Keratinocyte (primary cell): ENCODE results near the gene ARMC9. TPM values are rescaled to one million over a fixed set of nuclear protein-coding genes. Genes with fewer than 3 reads are reported as not detected.

Source experiments
- DNase-seq: peaks from one replicate; pipeline ENCODE4 v3.0.0-alpha.2; 2011; ENCODE audit warnings: low read depth, missing footprints, low spot score
- FAIRE-seq: peaks from 2 replicates; lab custom pipeline; 2011; peaks lifted over from hg19 to GRCh38; lab: Jason Lieb, UNC
- H2AFZ ChIP-seq: 2 replicates; pipeline ENCODE4 v1.6.0; 2012; ENCODE audit warnings: low read length, control low read depth, inconsistent platforms; ENCODE audit not compliant: control insufficient read depth
- H3K27ac ChIP-seq: 2 replicates; pipeline ENCODE4 v1.5.1; 2011; ENCODE audit warnings: low read length; ENCODE audit not compliant: control insufficient read depth, insufficient read depth
- H3K27me3 ChIP-seq: 3 replicates; pipeline ENCODE4 v1.6.0; 2011; ENCODE audit warnings: low read length; ENCODE audit not compliant: control insufficient read depth, insufficient read depth; ENCODE audit errors: extremely low read depth
- H3K36me3 ChIP-seq, 2 experiments: 2 replicates in 1 of 2; 3 replicates in 1 of 2; pipeline ENCODE4 v1.5.1; 2011; ENCODE audit warnings: low read length in 2 of 2, mild to moderate bottlenecking in 1 of 2; ENCODE audit not compliant: control insufficient read depth in 2 of 2, insufficient read depth in 2 of 2; ENCODE audit errors: extremely low read depth in 1 of 2
- H3K4me1 ChIP-seq: 3 replicates; pipeline ENCODE4 v1.5.1; 2011; ENCODE audit warnings: low read length; ENCODE audit not compliant: control insufficient read depth, insufficient read depth; ENCODE audit errors: extremely low read depth
- H3K4me2 ChIP-seq: 3 replicates; pipeline ENCODE4 v1.6.0; 2011; ENCODE audit warnings: low read depth, low read length; ENCODE audit not compliant: control insufficient read depth, insufficient read depth; ENCODE audit errors: extremely low read depth
- H3K4me3 ChIP-seq, 3 experiments: fragments of 200-600 bp in 1 of 3; sonication (generic) in 1 of 3; 2 replicates in 2 of 3; 3 replicates in 1 of 3; pipeline ENCODE4 v1.5.1; 2011 to 2016; ENCODE audit warnings: low read length in 3 of 3, mild to moderate bottlenecking in 3 of 3, control low read depth in 2 of 3, inconsistent platforms in 1 of 3, low read depth in 1 of 3, mixed read lengths in 1 of 3, mixed run types in 1 of 3, moderate library complexity in 1 of 3; ENCODE audit not compliant: control insufficient read depth in 2 of 3, insufficient read depth in 2 of 3; ENCODE audit errors: extremely low read depth in 1 of 3
- H3K79me2 ChIP-seq: 2 replicates; pipeline ENCODE4 v1.6.0; 2012; ENCODE audit warnings: low read length; ENCODE audit not compliant: control insufficient read depth, insufficient read depth
- H3K9ac ChIP-seq: 3 replicates; pipeline ENCODE4 v1.6.0; 2011; ENCODE audit warnings: low read length; ENCODE audit not compliant: control insufficient read depth, insufficient read depth; ENCODE audit errors: extremely low read depth
- H3K9me1 ChIP-seq: 3 replicates; pipeline ENCODE4 v1.6.0; 2011; ENCODE audit warnings: low read length; ENCODE audit not compliant: control insufficient read depth, insufficient read depth; ENCODE audit errors: extremely low read depth
- H3K9me3 ChIP-seq: 2 replicates; pipeline ENCODE4 v1.5.1; 2012; ENCODE audit warnings: low read depth, low read length; ENCODE audit not compliant: control insufficient read depth
- H4K20me1 ChIP-seq: 3 replicates; pipeline ENCODE4 v1.6.0; 2011; ENCODE audit warnings: low read length; ENCODE audit not compliant: control insufficient read depth, insufficient read depth; ENCODE audit errors: extremely low read depth
- EZH2 ChIP-seq: IDR thresholded peaks from one replicate; pipeline ENCODE4 v1.6.1; 2012; ENCODE audit warnings: inconsistent platforms, mild to moderate bottlenecking, low read length, moderate library complexity
- dilution Hi-C: fragments of 300-500 bp; cut with MboI; formaldehyde crosslinking; loops from one replicate; pipeline ENCODE4 v1.7.0; 2020; ENCODE audit warnings: low sequenced_read_pairs; ENCODE audit not compliant: extremely low pct_ligation_motif_present
- polyA plus RNA-seq, 5 experiments: library from polyadenylated mRNA; depleted of rRNA in 3 of 5; stranded (reverse) in 3 of 5; stranded (forward) in 1 of 5; unstranded in 1 of 5; fragments of >200 nt; gene quantifications; 1 replicate in 1 of 5; 2 replicates in 3 of 5; 3 replicates in 1 of 5; pipeline versions ENCODE4 v1.2.1 to v1.2.3, GENCODE V29; 2011 to 2012; ENCODE audit warnings: missing spikeins in 2 of 5, low read depth in 1 of 5, low replicate concordance in 1 of 5
- TF ChIP-seq, protein P1 (sequence below), 3 experiments: IDR thresholded peaks in 1 of 3; conservative IDR thresholded peaks in 1 of 3; optimal IDR thresholded peaks in 1 of 3; 2 replicates in 2 of 3; 3 replicates in 1 of 3; pipeline versions ENCODE3 to v1.5.1; 2011; ENCODE audit warnings: low read length in 3 of 3, mild to moderate bottlenecking in 3 of 3, moderate library complexity in 2 of 3, control low read depth in 1 of 3, inconsistent platforms in 1 of 3; ENCODE audit not compliant: insufficient read depth in 2 of 3; ENCODE audit errors: extremely low read depth in 1 of 3

Gene ARMC9
- polyA plus RNA-seq, 1 donor (not counting 4 experiments of a cell fraction or from before 2014, with no cell fraction given) = 16.2 TPM

DNA sequence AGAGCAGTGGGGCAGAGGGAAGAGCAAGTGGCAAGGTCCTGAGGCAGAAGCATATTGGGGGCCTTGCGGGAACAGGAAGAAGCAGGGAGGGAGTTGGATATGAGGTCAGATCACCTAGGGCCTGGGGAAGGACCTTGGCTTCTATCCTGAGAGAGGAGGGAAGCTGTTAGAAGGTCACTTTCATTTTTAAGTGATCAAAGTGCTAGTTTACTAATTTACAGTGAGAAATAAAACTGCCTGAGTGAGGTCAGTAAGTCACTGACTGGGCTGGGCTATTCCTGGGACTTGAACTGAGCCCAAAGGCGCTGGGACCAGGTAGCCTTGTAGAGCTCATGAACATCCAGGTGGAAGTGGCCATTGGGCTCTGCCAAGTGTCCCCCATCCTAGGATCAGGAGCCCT is 120.5 kb downstream of the ARMC9 start:
- H3K36me3 ChIP-seq = no peaks in the 10 kb centered on the region
- dilution Hi-C loops = no loop called here
- no peaks in the 10 kb centered on the region for H3K9me1 ChIP-seq

DNA sequence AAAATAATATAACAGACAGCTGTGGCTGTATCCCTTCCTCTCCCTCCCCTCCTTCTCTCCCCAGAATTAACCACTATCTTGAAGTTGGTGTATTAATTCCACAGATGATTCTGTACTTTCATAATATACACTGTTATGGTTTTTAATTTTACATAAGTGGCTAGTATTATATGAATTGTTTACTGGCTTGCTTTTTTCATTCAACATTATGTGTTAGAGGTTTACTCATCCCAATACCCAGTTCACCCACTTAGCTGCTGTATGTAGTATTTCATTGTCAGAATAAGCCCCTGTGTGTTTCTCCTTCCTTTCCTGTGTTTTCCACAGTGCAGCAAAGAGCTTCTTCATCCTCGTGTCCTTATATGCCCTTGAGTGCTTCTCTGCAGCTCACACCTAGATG is 121.4 kb downstream of the ARMC9 start:
- H3K27me3 ChIP-seq = no peaks in the 10 kb centered on the region
- no peak overlapping the region for H3K4me3 ChIP-seq
- H3K9ac ChIP-seq = no peak overlapping the region
- H3K9me1 ChIP-seq = no peaks in the 10 kb centered on the region
- dilution Hi-C loops = no loop called here
- no peaks in the 10 kb centered on the region for H3K9me3 ChIP-seq
- no peak overlapping the region for H3K4me2 ChIP-seq
- H2AFZ ChIP-seq = no peak overlapping the region
- no peaks in the 10 kb centered on the region for H3K36me3 ChIP-seq
- DNase-seq (no peak), FAIRE-seq (no peak)
- no peaks in the 10 kb centered on the region for H3K79me2 ChIP-seq
- no peaks in the 10 kb centered on the region for H4K20me1 ChIP-seq
- TF ChIP-seq EZH2 = no peak
- TF ChIP-seq, protein P1, sequence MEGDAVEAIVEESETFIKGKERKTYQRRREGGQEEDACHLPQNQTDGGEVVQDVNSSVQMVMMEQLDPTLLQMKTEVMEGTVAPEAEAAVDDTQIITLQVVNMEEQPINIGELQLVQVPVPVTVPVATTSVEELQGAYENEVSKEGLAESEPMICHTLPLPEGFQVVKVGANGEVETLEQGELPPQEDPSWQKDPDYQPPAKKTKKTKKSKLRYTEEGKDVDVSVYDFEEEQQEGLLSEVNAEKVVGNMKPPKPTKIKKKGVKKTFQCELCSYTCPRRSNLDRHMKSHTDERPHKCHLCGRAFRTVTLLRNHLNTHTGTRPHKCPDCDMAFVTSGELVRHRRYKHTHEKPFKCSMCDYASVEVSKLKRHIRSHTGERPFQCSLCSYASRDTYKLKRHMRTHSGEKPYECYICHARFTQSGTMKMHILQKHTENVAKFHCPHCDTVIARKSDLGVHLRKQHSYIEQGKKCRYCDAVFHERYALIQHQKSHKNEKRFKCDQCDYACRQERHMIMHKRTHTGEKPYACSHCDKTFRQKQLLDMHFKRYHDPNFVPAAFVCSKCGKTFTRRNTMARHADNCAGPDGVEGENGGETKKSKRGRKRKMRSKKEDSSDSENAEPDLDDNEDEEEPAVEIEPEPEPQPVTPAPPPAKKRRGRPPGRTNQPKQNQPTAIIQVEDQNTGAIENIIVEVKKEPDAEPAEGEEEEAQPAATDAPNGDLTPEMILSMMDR (optimal IDR thresholded peaks at IDR 0.05 in 1 of 3, IDR thresholded peaks at IDR 0.05 in 1 of 3, conservative IDR thresholded peaks at IDR 0.05 in 1 of 3; ENCODE audit: extremely low read depth in 1 of 3, insufficient read depth in 2 of 3, low read length in 3 of 3) = no peak
- H3K27ac ChIP-seq = no peak overlapping the region
- H3K4me1 ChIP-seq = no peaks in the 10 kb centered on the region

More for the DNA sequence above, 120.5 kb downstream of the ARMC9 start:
- no peaks in the 10 kb centered on the region for H3K9me3 ChIP-seq
- no peak overlapping the region for H3K27ac ChIP-seq
- H4K20me1 ChIP-seq = no peaks in the 10 kb centered on the region
- no peaks in the 10 kb centered on the region for H3K79me2 ChIP-seq
- TF ChIP-seq, protein P1 (optimal IDR thresholded peaks at IDR 0.05 in 1 of 3, IDR thresholded peaks at IDR 0.05 in 1 of 3, conservative IDR thresholded peaks at IDR 0.05 in 1 of 3; ENCODE audit: extremely low read depth in 1 of 3, insufficient read depth in 2 of 3, low read length in 3 of 3) = no peak
- no peak for TF ChIP-seq EZH2
- DNase-seq (no peak), FAIRE-seq (no peak)
- no peak overlapping the region for H3K4me2 ChIP-seq
- H2AFZ ChIP-seq = no peak overlapping the region
- no peaks in the 10 kb centered on the region for H3K4me1 ChIP-seq
- no peaks in the 10 kb centered on the region for H3K27me3 ChIP-seq
- no peak overlapping the region for H3K4me3 ChIP-seq
- no peak overlapping the region for H3K9ac ChIP-seq
